Glomerular visceral epithelial cell (primary cell): ENCODE results near the gene DMTF1.

Source experiments
- DNase-seq: peaks from one replicate; pipeline ENCODE4 v3.0.0-alpha.2; 2016; ENCODE audit errors: extremely low spot score

DMTF1 gene

DNA sequence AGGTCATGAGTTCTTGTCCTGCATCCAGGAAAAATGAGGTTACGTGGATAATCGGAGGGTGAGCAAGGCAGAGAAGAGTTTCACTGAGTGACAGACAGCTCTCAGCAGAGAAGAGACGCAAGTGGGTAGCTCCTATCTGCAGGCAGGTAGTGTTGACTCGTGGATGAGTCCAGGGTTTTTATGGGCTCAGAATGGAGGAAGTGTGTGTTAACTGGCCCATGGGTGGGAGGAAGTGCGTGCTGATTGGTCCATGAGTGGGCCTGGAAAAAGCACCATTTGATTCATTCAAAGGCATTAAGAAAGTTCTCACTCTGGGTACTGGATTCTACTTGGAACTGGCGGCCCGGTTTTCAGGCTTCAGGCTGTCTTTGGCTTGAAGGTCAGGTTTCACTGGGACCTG is 4.8 kb upstream of the DMTF1 start:
- no peak for DNase-seq

GRCh38 chr7:87148332-87148955 is 3.8 kb upstream of the DMTF1 start:
- DNase-seq, result no peak

DNA sequence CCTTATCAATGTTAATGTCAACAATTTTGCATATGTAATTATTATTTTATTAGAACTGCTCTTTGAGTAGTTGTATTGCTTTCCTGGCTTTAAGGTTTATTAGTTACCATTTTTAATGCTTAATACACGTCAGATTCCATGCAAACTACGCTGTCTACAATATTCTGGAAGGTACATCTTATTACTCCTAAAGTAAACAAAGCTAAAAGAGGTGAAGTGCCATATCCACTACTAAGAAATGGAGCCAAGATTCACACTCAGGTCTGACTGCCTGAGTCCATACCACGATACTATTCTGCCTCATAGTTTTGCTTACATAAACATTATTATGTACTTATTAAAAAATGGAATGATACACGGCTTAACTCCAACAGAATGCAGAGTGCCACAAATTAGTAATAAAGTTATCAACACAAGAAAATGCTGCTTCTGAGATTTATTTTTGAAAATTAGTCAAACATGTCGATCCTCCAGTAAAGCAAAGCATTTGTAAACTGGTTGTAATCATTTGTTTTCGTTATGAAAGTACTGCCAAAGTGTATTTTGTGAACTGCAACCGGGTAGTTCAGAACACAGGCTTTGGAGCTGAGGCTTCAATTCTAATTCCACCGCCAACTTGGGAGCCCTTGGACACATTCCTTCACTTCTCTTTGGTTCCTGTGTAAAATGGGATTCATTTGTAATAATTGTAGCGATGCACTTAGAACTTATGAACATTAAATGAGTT is 1.1 kb upstream of the DMTF1 start:
- DNase-seq, result no peak

DNA sequence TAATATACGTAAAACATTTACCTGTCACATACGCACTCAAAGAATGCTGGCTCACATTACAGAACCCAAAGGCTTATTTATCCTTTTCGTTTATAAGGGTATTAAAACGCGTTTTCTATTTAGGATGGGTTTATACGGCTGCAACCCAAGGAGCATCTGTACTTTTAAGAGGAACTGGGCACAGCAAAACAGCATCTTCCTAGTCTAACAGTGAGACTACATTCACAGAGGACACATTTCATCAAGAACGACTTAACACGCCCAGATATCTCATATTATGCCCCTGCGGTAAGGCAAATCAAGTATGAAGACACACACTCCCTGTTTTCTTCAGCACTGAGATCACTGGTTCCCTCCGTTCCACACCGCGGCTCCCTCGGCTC is 533 bp upstream of the DMTF1 start:
- DNase-seq, result no peak

DNA sequence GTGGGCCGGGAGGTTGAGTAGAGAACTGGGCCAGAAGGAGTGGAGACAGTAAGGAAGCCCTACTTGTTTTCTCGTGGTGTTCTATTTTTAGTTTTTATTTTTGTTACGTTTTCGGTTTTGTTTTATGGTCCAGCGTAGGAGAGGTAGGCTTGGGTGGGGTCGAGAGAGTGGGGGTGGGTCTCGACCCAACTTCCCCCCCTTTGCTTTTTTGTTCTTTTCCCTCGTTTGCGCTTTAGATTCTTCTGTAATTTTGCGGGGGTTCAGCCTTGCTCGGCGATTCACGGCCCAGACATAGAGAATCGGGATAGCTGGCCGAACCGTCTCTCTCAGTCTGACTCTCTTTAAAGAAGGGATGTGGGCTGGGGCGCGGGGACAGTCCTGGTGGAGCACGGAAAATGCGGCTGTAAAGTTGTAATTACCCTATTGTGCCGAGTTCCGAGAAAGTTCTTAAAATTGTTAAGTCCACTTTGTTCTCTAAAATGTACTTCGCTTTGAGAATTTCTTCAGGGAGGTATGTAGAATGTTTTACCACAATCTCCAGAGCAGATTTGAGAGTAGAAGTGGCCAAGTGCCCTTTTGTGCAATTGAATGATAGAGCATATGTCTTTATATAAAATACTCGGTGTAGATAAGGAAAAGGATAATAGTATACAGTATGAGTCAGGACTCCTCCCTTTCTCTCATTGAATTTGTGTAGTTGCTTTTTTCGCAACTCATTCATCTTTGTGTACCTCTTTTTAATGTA is 816 bp downstream of the DMTF1 start:
- peak; percentile 31 for DNase-seq

GRCh38 chr7:87154166-87154565 is 1.9 kb downstream of the DMTF1 start:
- no peak for DNase-seq

DNA sequence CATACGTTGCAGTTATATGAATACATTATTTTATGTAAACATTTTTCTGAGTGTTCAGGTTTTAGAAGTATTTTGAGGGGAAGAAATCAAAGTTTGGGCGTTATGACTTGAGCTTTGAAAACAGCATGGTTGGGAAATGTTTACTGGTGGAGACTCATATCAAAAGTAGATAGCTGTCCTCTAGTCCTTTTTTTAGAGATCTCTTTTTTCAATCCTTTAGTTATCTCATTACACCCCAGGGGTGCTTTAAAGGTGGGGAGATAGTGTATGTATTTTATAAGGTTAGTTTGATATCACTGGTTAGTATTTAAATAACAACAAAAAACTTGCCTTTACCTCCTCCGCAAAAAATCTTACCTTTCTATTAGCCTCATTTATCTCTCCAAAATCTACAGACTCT is 2.3 kb downstream of the DMTF1 start:
- DNase-seq, result no peak

- no peak for DNase-seq
These were observed 3.5 kb downstream of the DMTF1 start for GRCh38 chr7:87155788-87156187.

DNA sequence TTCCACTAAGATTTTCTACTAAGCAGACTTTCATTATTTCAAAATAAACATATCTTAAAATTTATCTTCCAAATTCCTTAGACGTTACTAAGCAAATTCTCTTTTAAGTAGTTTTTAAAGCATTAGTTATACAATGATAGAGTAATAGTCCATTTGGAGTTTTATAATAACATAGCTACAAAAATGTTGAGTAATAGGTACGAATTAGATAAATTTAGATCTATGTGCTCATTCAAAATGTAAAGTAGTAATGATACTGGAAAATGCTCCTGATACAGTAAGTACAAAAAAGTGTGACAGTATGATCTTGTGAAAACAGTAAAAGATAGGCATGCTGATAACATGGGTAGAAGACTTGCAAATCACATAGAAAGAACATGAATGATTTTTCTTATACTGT is 4.5 kb downstream of the DMTF1 start:
- DNase-seq, result no peak

GRCh38 chr7:87159538-87159937 is 7.3 kb downstream of the DMTF1 start:
- no peak for DNase-seq

DNA sequence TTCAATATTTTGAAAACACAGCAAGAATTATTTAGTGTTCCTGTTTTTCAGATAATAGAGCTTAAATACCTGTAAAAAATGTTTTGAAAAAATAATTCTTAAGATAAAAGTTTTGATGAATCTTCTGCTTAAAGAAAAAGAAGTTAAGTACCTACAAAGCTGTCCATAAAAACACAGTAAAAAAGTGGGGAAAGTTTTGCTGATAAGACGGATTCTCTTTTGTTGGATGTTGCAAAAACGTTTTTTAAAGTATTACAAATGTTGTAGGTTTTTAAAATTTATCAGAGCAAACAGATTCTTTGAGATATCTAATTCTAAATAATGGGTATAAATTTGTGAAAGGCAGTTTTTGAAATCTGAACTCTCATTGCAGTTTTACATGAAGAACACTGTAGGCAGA is 12.2 kb downstream of the DMTF1 start:
- no peak for DNase-seq

GRCh38 chr7:87170828-87171227 is 18.6 kb downstream of the DMTF1 start:
- no peak for DNase-seq

GRCh38 chr7:87171282-87171934 is 19.2 kb downstream of the DMTF1 start:
- DNase-seq, result no peak

DNA sequence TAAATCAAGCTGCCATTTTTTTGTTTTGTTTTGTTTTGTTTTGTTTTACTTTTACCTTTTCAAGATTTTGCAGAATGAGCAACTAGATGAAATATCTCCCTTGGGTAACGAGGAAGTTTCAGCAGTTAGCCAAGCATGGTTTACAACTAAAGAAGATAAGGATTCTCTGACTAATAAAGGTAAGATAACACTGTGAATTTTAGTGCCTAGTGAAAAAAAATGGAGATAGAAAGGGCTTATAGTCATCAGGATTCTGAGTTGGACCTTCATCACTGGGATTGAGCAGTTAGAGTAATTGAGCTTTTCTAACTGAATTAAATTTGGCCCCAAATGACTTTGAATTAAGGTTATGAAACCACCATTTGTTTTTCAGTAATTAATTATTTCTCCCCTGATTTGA is 21.2 kb downstream of the DMTF1 start:
- no peak for DNase-seq

GRCh38 chr7:87178320-87178719 is 26.1 kb downstream of the DMTF1 start:
- DNase-seq, result no peak

GRCh38 chr7:87179180-87179579 is 26.9 kb downstream of the DMTF1 start:
- no peak for DNase-seq

DNA sequence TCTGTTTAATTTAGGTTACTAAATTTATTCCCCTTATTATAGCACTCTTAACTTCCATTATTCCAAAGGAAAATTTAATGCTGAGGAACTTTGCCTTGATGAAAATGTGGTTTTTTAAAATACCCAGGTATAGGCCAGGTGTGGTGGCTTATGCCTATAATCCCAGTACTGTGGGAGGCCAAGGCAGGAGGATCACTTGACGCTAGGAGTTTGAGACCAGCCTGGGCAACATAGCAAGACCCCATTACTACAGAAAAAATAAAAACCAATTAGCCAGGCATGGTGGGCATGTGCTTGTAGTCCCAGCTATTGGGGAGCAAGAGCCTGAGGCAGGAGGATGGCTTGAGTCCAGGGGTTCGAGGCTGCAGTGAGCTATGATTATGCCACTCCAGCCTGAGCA is 34.9 kb downstream of the DMTF1 start:
- DNase-seq, result no peak

DNA sequence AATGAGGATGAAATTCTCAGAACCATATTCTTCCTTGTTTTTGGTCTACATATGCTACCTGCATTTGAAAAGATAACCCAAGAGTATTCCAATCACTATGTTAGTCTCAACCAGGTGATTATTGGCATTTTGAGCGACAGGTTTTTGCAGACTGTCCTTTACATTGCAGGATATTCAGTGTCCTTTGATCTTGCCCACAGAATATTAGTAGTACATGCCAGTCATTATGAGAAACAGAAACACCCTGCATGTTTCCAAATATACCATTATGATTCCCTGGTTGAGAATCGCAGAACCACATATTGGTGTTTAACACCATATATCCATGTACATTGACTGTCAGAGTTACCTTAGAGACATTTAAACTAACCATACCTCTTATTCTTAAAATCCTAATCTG is 36.7 kb downstream of the DMTF1 start:
- no peak for DNase-seq

- DNase-seq, result no peak
These were observed 38.5 kb downstream of the DMTF1 start for GRCh38 chr7:87190783-87191182.

GRCh38 chr7:87192784-87193487 is 40.7 kb downstream of the DMTF1 start:
- DNase-seq, result no peak

DNA sequence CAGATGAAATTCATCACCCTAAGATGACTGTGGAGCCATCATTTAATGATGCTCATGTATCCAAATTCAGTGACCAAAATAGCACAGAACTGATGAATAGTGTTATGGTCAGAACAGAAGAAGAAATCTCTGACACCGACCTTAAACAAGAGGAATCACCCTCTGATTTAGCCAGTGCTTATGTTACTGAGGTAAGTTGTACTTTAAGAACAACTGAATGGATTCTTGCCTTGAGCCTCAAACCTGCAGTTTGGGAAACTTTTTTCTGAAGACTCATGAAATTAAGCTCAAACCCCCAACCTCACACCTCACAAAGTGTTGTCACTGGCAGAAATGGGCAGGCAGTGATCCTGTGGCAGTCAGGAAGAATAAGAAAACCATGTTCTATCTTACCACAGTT is 41.7 kb downstream of the DMTF1 start:
- no peak for DNase-seq

DNA sequence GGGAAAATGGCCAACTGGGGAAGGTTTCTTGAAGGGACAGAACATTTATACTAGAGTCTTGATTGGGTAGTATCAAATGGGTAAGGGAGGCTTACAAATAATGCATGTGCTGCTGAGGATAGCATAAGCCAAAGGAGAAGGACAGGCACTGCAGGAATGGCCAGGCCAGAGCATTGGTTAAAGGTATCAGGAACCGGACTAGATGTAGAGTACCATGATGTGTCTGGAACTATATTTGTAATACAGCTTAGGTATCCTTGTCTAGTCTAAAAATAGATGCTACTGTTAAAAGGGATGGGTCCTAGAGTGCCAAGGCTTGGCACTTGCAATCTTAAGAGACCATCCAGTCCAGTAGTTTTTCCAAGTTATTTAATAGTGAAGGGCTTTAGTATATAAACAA is 47.0 kb downstream of the DMTF1 start:
- DNase-seq, result no peak
